Lower leg skin (tissue), 4 donors: ENCODE data around the gene CYGB. TPM values are rescaled to one million over a fixed set of nuclear protein-coding genes. Genes with fewer than 3 reads are reported as not detected.

ENCODE experiments used
- DNase-seq, 2 donors: peaks; one replicate each; pipeline ENCODE4 v3.0.0-alpha.2; 2019; ENCODE audit warnings: low spot score in 2 of 2
- H3K4me3 ChIP-seq: fragments of 200-600 bp; sonication (generic); 2 replicates; pipeline ENCODE4 v1.5.1; 2017; ENCODE audit warnings: mild to moderate bottlenecking, low read depth; ENCODE audit not compliant: poor library complexity, severe bottlenecking
- POLR2A ChIP-seq, 2 donors: fragments of 450-650 bp; IDR thresholded peaks; one replicate each; pipeline ENCODE4 v1.6.1; 2016 to 2017; ENCODE audit warnings: antibody characterized with exemption in 2 of 2, mild to moderate bottlenecking in 1 of 2, moderate library complexity in 1 of 2
- WGBS, 2 donors: methylation state at CpG; one replicate each; pipeline ENCODE4 v1.1.5; 2018; 5-methylcytosine and 5-hydroxymethylcytosine counted together
- intact Hi-C: fragments of 100-400 bp; cut with DNase I; formaldehyde crosslinking; loops from one replicate; pipeline ENCODE4 v1.15.0; 2023; ENCODE audit warnings: low total_unique reads
- total RNA-seq, 4 donors: library from RNA; depleted of rRNA; stranded (reverse); fragments of >200 nt; gene quantifications; one replicate each; pipeline ENCODE4 v1.1.0, GENCODE V29; 2016
- TF ChIP-seq, protein P1 (sequence below), 3 donors: fragments of 450-650 bp; IDR thresholded peaks; one replicate each; pipeline ENCODE4 v1.5.1; 2016; ENCODE audit warnings: antibody characterized with exemption in 3 of 3, mild to moderate bottlenecking in 3 of 3, moderate library complexity in 2 of 3

CYGB gene
- total RNA-seq, 4 donors from 2014 or later: 9.7 to 14.4 (median 10.7) TPM

DNA sequence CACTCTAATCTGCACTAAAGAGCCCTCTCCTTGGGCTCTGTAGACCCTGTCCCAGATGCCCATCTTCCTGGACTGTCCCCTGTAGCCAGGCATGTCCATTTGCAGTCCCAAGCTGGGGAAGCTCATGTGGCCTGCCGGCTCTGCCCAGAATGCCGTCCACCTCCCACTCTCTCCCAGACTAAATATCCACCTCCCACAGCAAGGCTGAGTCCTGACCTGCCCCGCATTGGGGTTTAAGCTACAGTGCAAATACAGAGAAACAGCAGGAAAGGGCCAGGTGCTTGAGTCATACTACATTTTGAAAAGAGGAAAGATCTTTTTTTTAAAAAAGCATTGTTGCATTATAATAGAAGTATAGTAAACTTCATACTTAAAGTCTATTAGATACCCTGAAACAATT, 45.2 kb upstream of the CYGB start:
- TF ChIP-seq, protein P1, sequence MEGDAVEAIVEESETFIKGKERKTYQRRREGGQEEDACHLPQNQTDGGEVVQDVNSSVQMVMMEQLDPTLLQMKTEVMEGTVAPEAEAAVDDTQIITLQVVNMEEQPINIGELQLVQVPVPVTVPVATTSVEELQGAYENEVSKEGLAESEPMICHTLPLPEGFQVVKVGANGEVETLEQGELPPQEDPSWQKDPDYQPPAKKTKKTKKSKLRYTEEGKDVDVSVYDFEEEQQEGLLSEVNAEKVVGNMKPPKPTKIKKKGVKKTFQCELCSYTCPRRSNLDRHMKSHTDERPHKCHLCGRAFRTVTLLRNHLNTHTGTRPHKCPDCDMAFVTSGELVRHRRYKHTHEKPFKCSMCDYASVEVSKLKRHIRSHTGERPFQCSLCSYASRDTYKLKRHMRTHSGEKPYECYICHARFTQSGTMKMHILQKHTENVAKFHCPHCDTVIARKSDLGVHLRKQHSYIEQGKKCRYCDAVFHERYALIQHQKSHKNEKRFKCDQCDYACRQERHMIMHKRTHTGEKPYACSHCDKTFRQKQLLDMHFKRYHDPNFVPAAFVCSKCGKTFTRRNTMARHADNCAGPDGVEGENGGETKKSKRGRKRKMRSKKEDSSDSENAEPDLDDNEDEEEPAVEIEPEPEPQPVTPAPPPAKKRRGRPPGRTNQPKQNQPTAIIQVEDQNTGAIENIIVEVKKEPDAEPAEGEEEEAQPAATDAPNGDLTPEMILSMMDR (IDR thresholded peaks at IDR 0.05): no peak
- TF ChIP-seq POLR2A (IDR thresholded peaks at IDR 0.05): no peak
- no peak for DNase-seq
- WGBS, 2 donors: 28 to 31% methylated on average over 3 of the region's 3 CpGs
- no peak overlapping the region for H3K4me3 ChIP-seq
- intact Hi-C loops: no loop called here

DNA sequence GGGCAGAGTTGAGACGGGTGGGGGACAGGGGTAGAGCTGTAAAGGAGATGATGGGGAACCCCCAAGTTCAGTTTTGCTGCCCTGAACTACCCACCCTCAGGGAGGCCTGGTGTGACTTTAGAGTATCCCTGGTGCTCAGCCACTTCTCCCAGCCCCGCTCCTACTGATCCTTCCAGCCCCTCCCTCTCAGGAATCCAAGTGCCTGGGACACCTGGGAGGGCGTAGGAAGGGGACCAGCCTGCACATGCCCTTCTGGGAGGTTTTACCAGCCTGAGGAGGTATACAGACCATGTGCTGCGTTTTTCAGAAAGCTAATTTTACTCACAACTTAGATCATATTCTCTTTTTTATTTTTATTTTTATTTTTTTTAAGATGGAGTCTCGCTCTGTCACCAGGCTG, 44.0 kb upstream of the CYGB start:
- TF ChIP-seq, protein P1 (IDR thresholded peaks at IDR 0.05): no peak
- no peak for TF ChIP-seq POLR2A (IDR thresholded peaks at IDR 0.05)
- 45 to 74% methylated on average over 5 of the region's 5 CpGs for WGBS, 2 donors
- DNase-seq: no peak

DNA sequence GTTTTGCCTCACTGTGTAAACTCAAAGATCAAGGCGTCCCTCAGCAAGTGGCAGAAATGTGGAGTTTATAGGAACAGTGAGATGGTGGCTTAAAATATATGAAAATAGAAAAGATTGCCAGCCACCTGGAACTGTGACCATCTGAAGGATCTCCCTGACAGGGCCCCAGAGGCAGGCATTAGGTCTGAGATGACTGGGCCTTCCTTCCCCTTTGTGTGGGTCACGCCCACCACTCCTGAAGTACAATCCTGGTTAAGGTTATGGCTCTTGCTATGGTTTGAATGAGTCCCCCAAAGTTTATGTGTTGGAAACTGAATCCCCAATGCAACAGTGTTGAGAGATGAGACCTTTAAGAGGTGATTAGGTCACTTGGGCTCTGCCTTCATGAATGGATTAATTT, 41.8 kb upstream of the CYGB start:
- no peak overlapping the region for H3K4me3 ChIP-seq
- TF ChIP-seq, protein P1 (IDR thresholded peaks at IDR 0.05): no peak
- TF ChIP-seq POLR2A (IDR thresholded peaks at IDR 0.05): no peak
- no peak for DNase-seq
- intact Hi-C loops: no loop called here
- 93 to 95% methylated on average over 2 of the region's 2 CpGs for WGBS, 2 donors

More for the DNA sequence above, 44.0 kb upstream of the CYGB start:
- no peak overlapping the region for H3K4me3 ChIP-seq
- intact Hi-C loops: no loop called here

DNA sequence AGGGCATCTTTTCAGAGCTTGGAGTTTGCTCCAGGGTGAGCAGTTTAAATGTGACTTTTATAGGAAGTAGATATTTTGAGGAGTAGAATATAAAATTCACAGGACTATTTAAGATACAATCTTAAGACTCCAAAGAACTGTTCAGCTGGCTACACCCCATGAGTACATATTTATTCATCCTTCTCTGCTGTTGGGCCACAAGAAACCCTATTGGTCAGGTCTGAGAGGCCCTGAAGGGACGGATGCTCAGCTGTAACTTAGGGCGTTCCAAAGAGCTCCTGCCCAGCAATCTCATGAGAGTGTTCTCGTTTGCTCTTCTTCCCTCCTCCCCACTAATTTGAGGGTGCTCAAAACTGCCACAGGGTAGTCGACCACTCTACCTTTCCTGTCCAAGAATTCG, 40.9 kb upstream of the CYGB start:
- 67 to 71% methylated on average over 5 of the region's 5 CpGs for WGBS, 2 donors
- no peak for DNase-seq
- intact Hi-C loops: no loop called here
- TF ChIP-seq, protein P1 (IDR thresholded peaks at IDR 0.05): no peak
- TF ChIP-seq POLR2A (IDR thresholded peaks at IDR 0.05): no peak
- H3K4me3 ChIP-seq: no peak overlapping the region

DNA sequence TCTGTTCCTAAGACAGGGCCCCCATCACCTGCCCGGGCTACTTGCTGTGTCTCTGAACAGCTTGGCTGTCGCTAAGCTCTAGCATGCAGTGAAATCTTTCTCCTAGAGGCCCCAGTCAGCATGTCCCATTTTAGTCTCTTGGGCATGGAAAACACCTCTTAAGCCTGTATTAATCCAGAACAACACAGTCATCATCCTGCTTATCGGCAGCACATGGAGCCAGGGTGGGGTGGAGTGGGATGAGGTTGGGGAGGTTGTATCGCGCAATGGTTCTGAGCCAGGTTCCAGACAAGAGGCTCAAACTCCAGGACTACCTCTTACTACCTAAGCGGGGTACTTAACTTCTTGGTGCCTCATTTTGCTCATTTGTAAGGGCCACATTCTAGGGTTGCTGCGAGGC, 40.4 kb upstream of the CYGB start:
- H3K4me3 ChIP-seq: no peak overlapping the region
- TF ChIP-seq, protein P1 (IDR thresholded peaks at IDR 0.05): no peak
- TF ChIP-seq POLR2A (IDR thresholded peaks at IDR 0.05): no peak
- no peak for DNase-seq
- intact Hi-C loops: no loop called here
- 83 to 87% methylated on average over 7 of the region's 7 CpGs for whole genome bisulfite sequencing, 2 donors

DNA sequence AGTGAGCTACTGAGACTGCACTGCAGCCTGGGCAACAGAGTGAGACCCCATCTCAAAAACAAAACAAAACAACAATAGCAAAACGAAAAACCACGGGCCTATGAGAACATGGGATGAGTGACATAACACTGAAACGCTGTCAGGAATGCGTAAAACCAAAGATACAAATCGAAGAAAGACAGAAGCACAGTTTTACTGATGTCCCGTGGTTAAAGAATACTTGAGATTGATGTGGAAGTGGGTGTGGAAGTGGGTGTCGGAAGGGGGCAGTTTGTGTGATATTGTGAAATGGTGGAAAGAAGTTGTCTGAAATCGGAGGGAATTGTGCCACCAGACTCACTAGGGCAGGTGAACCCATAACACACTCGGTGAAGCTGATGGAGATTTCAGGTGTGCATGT, 38.7 kb upstream of the CYGB start:
- no peak for DNase-seq
- no peak for TF ChIP-seq POLR2A (IDR thresholded peaks at IDR 0.05)
- TF ChIP-seq, protein P1 (IDR thresholded peaks at IDR 0.05): no peak
- intact Hi-C loops: no loop called here
- H3K4me3 ChIP-seq: no peak overlapping the region
- WGBS, 2 donors: 83 to 89% methylated on average over 9 of the region's 9 CpGs
